Colon (tissue), 2 donors: ENCODE results near the gene ING1.
"Not testable (repeated sequence)": the region's sequence is repeated elsewhere in the genome, so short reads cannot be mapped to it uniquely, and the experiment has no call there.

ENCODE experiments used
- FAIRE-seq: peaks from 2 replicates; lab custom pipeline; 2012; peaks lifted over from hg19 to GRCh38; lab: Jason Lieb, UNC
- donor health status: control.
- donor health status: control.

ING1 gene, protein sequence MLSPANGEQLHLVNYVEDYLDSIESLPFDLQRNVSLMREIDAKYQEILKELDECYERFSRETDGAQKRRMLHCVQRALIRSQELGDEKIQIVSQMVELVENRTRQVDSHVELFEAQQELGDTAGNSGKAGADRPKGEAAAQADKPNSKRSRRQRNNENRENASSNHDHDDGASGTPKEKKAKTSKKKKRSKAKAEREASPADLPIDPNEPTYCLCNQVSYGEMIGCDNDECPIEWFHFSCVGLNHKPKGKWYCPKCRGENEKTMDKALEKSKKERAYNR

GRCh38 chr13:110713642-110713952, at the start of gene ING1:
ING1 (plus strand) TSS chr13:110713700; CDS start chr13:110714150, 450 bp downstream.
- FAIRE-seq: no peak

DNA sequence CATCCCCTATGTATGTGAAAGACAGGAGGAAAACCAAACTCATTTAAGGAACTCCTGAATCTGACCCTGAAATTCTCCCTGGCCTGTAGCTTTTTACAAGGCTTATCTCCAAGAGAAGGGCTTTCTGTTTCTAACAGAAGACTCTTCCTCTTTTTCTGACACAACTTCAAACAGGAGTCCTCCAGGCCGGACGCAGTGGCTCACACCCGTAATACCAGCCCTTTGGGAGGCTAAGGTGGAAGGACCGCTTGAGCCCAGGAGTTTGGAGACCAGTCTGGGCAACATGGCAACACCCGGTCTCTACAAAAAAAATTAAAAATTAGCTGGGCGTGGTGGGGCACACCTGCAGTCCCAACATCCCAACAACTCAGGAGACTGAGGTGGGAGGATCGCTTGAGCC, 49.5 kb upstream of the ING1 start:
- FAIRE-seq: no peak

- no peak for FAIRE-seq
These were observed 48.8 kb upstream of the ING1 start for GRCh38 chr13:110664673-110665072.

- FAIRE-seq: no peak
These were observed 47.8 kb upstream of the ING1 start for GRCh38 chr13:110665491-110666254.

- no peak for FAIRE-seq
These were observed 47.3 kb upstream of the ING1 start for GRCh38 chr13:110666255-110666533.

- no peak for FAIRE-seq
These were observed 44.5 kb upstream of the ING1 start for GRCh38 chr13:110669036-110669435.

DNA sequence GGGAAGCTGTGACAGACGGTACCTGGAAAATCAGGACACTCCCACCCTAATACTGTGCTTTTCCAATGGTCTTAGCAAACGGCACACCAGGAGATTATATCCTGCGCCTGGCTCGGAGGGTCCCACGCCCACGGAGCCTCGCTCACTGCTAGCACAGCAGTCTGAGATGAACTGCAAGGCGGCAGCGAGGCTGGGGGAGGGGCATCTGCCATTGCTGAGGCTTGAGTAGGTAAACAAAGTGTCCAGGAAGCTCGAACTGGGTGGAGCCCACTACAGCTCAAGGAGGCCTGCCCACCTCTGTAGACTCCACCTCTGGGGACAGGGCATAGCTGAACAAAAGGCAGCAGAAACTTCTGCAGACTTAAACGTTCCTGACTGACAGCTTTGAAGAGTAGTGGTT, 43.7 kb upstream of the ING1 start:
- FAIRE-seq: not testable (repeated sequence)

DNA sequence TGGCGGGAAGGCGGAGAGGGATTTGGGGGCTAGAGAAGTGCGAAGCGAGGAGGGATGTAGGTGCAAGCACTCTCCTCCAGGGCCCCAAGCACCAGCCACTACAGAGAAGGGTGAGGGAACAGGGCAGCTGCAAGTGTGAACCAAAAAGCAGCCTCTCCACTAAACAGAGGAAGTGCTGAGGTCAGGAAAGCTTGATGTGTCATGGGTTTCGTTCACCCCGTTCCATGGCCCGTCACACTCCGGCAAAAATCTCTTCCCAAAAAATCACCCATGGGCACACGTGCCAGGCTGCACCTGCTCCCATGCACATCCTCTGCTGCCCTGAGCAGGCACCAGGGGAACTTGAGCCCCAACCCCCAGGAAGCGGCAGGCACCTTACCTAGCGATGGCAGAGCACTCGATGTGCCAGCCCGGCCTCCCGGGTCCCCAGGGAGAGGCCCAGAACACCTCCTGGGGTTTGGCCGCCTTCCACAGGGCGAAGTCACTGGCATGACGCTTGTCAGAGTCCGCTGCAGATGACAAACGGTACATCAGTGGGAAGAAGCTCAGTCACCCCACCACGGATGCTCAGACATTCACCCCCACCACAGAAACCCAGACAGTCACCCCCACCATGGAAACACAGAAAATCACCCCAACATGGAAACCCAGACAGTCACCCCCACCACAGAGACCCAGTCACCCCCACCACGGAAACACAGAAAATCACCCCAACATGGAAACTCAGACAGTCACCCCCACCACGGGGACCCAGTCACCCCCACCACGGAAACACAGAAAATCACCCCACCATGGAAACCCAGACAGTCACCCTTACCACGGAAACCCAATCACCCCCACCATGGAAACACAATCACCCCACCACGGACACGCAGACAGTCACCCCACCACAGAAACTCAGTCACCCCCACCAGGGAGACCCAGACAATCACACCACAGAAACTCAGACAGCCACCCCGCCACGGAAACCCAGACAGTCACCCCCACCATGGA, 36.6 kb upstream of the ING1 start:
- no peak for FAIRE-seq

DNA sequence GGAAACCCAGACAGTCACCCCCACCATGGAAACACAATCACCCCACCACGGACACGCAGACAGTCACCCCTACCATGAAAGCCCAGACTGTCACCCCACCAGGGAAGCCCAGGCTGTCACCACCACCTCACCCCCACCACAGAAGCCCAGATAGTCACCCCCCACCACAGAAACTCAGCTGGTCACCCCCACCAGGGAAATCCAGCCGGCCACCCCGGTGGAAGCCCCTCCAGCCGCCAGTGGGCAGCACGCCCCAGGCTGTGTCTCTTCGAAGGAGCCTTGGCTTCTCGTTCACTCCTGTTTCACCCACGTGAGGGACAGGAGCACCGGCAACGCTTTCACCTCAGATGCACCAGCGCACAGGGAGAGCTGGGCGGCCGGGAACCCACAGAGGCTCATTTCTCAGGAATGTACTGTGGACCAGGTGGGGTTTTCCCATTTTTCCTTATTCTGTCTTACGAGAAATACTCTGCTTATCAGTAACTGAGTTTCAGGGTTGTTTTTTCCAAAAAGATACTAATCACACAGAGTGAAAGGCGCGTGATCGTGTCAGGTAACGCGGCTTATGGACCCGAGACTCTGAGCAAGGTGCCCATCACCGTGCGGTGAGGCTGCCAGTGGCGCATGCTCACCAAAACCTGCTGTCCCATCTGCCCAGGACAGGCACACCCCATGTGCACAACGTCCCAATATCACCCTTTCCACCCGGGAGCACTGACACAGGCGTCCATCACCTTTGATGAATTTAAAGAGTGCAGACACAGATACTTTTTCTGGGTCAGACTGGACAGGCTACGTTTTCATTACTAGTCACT, 35.6 kb upstream of the ING1 start:
- no peak for FAIRE-seq

- no peak for FAIRE-seq
These were observed 32.6 kb upstream of the ING1 start for GRCh38 chr13:110680852-110681251.

GRCh38 chr13:110681868-110682550, 31.5 kb upstream of the ING1 start:
- no peak for FAIRE-seq

DNA sequence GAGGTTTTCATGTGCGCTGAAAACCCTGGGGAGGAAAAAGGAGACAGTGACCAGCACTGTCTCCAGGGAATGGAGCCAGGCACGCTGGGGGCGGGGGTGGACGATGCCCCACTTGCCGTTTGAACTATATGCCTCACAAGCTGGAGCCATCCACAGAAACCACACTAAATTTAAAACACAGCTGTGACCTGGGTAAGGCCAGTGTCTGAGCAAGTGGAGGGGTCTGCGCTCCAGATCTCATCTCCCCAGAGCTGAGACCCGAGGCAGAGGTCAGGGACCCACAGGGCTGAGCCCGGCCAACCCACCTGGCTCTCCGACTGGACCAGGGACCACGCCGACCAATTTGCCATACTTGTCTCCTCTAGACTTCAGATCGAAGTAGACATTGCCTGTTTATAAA, 30.8 kb upstream of the ING1 start:
- FAIRE-seq: no peak

GRCh38 chr13:110683203-110683883, 30.2 kb upstream of the ING1 start:
- no peak for FAIRE-seq

- FAIRE-seq: no peak
These were observed 29.6 kb upstream of the ING1 start for GRCh38 chr13:110683921-110684320.

DNA sequence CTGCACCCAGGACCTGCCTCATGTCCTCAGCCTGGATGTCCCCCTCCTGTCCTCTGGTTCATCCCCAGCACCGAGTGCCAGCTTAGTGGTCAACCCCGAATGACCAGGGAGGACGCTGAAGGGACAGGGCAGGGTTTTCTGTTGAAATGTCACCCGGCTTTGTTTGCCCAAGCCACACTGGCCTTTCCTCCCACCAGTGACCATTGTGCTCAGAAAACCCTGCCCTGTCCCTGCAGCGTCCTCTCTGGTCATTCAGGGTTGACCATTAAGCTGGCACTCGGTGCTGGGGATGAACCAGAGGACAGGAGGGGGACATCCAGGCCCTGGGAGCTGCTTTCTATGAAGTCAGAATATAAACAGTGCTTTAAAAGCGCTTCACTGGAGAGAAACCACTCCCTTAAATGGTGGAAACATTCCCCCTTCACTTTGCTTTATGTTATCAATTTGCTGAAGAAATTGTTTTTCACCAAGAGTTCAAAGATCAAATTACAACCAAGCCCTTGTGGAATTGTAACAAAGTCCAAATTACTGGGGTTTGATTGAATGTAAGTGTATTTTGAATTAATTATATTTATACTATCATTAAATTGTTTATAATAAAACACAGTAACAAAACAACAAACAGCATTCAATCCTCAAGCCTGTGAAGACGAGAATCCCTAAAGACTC, 29.0 kb upstream of the ING1 start:
- no peak for FAIRE-seq

DNA sequence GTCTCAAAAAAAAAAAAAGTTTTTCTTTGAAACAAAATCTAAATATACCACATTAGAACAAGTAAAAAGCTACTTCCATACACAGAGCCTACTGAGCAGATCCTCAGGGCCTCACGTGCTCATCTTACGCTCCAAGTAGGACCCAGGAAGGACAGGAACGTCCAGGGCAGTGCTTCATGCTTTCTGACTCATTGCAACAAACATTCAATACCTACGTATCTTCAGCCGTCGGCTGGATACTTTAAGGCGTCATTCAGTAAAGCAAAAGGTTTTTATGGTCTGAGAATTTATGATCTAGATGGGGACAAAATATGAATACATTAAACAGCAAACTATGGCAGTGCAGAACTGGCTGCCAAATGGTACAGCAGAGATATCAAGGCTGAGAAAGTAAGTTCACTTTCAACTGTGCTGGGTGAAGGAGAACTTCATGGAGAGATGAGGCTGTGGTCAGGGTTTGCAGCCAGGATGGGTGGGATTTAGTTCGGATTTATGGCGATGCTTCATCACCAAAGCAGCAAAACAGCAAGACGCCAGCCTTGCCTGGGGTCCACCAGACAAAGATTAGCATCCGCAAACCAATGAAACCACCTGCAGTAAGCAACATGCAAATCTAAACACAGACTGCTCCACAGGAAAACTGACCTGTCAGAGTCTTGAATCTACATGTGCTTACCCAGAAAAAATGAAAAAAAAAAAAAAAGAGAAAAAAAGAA, 28.0 kb upstream of the ING1 start:
- FAIRE-seq: no peak

GRCh38 chr13:110687736-110688135, 25.8 kb upstream of the ING1 start:
- no peak for FAIRE-seq

DNA sequence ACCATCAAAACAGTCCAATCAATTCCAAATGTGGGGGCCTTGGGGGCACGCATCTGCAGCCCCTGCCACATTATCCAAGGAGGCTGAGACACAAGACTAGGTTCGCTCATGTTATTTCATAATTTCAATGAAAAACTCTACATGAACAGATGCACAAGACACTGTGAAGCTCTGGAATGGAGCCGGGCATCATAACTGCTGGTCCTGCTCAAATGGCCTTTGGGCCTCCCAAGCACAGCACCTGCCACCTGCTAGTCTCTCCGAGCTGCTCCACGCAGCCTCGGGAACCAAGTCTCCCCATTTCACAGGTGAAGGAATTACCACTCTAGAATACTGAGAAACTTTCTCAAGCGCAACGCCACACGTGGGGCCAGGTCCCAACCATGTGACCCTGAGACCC, 24.5 kb upstream of the ING1 start:
- no peak for FAIRE-seq

DNA sequence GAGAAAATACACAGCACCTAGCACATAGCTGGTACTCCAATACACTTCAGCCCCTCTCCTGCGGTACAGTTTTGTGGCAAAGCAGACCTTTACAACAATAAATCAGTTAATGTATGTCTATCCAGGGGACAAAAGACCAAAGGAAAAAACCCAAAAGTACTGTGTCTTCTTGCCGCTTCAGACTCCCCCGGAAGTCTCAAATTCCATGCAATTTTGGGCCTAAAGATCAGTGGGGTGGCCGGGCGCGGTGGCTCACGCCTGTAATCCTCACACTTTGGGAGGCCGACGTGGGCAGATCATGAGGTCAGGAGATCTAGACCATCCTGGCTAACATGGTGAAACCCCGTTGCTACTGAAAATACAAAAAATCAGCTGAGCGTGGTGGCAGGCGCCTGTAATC, 23.8 kb upstream of the ING1 start:
- no peak for FAIRE-seq

- FAIRE-seq: no peak
These were observed 23.0 kb upstream of the ING1 start for GRCh38 chr13:110690516-110690915.
